K562 (cell line): Measurements from ENCODE around the gene EPHA4. TPM values are rescaled to one million over a fixed set of nuclear protein-coding genes. Genes with fewer than 3 reads are reported as not detected.

Experiments
- ATAC-seq: fragments of 200-7000 bp; cut with Tn5 transposase; 3 replicates; pipeline ENCODE4 v1.9.1; 2020; ENCODE audit warnings: moderate library complexity
- BruUV-seq: library from RNA; stranded (reverse); fragments of 400-500 nt; replicated peaks from 2 replicates; lab custom pipeline; 2021; lab: Mats Ljungman, UMichigan
- CTCF ChIA-PET: fragments of 300-600 bp; formaldehyde crosslinking; extraction: SDS; loops from one replicate; lab custom pipeline; 2021; ENCODE audit warnings: low intra/inter-chr PET ratio; lab: Yijun Ruan, JAX
- POLR2A ChIA-PET: fragments of 300-600, 350-650 bp; sonication (Branson Sonifier 250); formaldehyde crosslinking; extraction: SDS; loops from one replicate; lab custom pipeline; 2021; ENCODE audit warnings: antibody characterized with exemption, inconsistent platforms; lab: Yijun Ruan, JAX
- DNase-seq, 4 experiments: peaks; one replicate each; pipeline versions ENCODE4 v3.0.0 to v3.0.0-alpha.2; 2011 to 2018; ENCODE audit warnings: low spot score in 3 of 4, mixed read lengths in 3 of 4; ENCODE audit errors: extremely low read depth in 1 of 4
- FAIRE-seq: peaks from 2 replicates; lab custom pipeline; 2011; peaks lifted over from hg19 to GRCh38; lab: Jason Lieb, UNC
- H2AFZ ChIP-seq: 2 replicates; pipeline ENCODE4 v1.6.0; 2011; ENCODE audit warnings: low read depth, low read length, control low read depth, inconsistent platforms
- H3K27ac ChIP-seq: fragments of 200-600 bp; 3 replicates; pipeline ENCODE4 v1.8.0; 2011; ENCODE audit warnings: low read depth, mild to moderate bottlenecking, control low read depth, inconsistent platforms, low read length, moderate library complexity, mixed read lengths; ENCODE audit errors: extremely low read depth
- H3K27me3 ChIP-seq, 2 experiments: fragments of 300-600 bp in 1 of 2; 2 replicates in 1 of 2; 3 replicates in 1 of 2; pipeline versions ENCODE4 v1.6.0 to v1.8.0; 2011; ENCODE audit warnings: inconsistent platforms in 2 of 2, low read length in 2 of 2, mild to moderate bottlenecking in 1 of 2, mixed read lengths in 1 of 2, moderate library complexity in 1 of 2; ENCODE audit not compliant: control insufficient read depth in 2 of 2, insufficient read depth in 2 of 2
- H3K36me3 ChIP-seq: fragments of 300-600 bp; 3 replicates; pipeline ENCODE4 v1.8.0; 2011; ENCODE audit warnings: mild to moderate bottlenecking, low read length, inconsistent platforms; ENCODE audit not compliant: control insufficient read depth, insufficient read depth
- H3K4me1 ChIP-seq, 2 experiments: fragments of 200-600 bp in 1 of 2; replicated peaks in 1 of 2; 2 replicates in 1 of 2; 3 replicates in 1 of 2; pipeline versions ENCODE4 v1.5.1 to v1.8.0; 2011; ENCODE audit warnings: inconsistent platforms in 2 of 2, low read length in 2 of 2, mild to moderate bottlenecking in 1 of 2, mixed read lengths in 1 of 2, moderate library complexity in 1 of 2; ENCODE audit not compliant: control insufficient read depth in 2 of 2, insufficient read depth in 2 of 2
- H3K4me2 ChIP-seq: 2 replicates; pipeline ENCODE4 v1.6.1; 2011; ENCODE audit warnings: low read length, control low read depth, inconsistent platforms, mixed read lengths; ENCODE audit not compliant: insufficient read depth
- H3K4me3 ChIP-seq: fragments of 200-600 bp; sonication (generic), shearing (Covaris generic); 2 replicates; pipeline ENCODE4 v1.5.1; 2016; ENCODE audit warnings: control low read depth, inconsistent platforms
- H3K79me2 ChIP-seq: fragments of 200-600 bp; 3 replicates; pipeline ENCODE4 v1.8.0; 2011; ENCODE audit warnings: low read length, inconsistent platforms; ENCODE audit not compliant: control insufficient read depth, insufficient read depth
- H3K9ac ChIP-seq, 2 experiments: 2 replicates each; pipeline versions ENCODE4 v1.6.0 to v1.6.1; 2011; ENCODE audit warnings: low read depth in 2 of 2, low read length in 2 of 2, control low read depth in 1 of 2, inconsistent platforms in 1 of 2, mild to moderate bottlenecking in 1 of 2, mixed read lengths in 1 of 2; ENCODE audit not compliant: insufficient read depth in 1 of 2
- H3K9me1 ChIP-seq: one replicate; pipeline ENCODE4 v1.6.0; 2011; ENCODE audit warnings: inconsistent platforms, mild to moderate bottlenecking, low read length, moderate library complexity; ENCODE audit not compliant: control insufficient read depth, insufficient read depth
- H3K9me3 ChIP-seq: replicated peaks from 2 replicates; pipeline ENCODE4 v1.5.1; 2011; ENCODE audit warnings: low read depth, low read length, inconsistent platforms; ENCODE audit not compliant: control insufficient read depth, insufficient read depth
- H4K20me1 ChIP-seq: replicated peaks from 2 replicates; pipeline ENCODE4 v1.6.1; 2011; ENCODE audit warnings: low read length, inconsistent platforms, mixed read lengths; ENCODE audit not compliant: control insufficient read depth, insufficient read depth
- HCFC1 ChIP-seq: IDR thresholded peaks from 2 replicates; pipeline ENCODE4 v1.6.1; 2012; ENCODE audit warnings: low read depth, low read length, improper control_type of control experiment
- HNRNPL ChIP-seq: fragments of 200-400 bp; formaldehyde crosslinking; IDR thresholded peaks from 2 replicates; pipeline ENCODE4 v1.6.1; 2017; ENCODE audit warnings: low read depth, mild to moderate bottlenecking, low read length
- MAFF ChIP-seq: IDR thresholded peaks from 2 replicates; pipeline ENCODE4 v1.6.1; 2012; ENCODE audit warnings: low read length, improper control_type of control experiment
- MXI1 ChIP-seq: IDR thresholded peaks from 2 replicates; pipeline ENCODE4 v1.6.1; 2011; ENCODE audit warnings: low read depth, mild to moderate bottlenecking, improper control_type of control experiment, low read length
- NR4A1 ChIP-seq, 2 experiments: fragments of 250-450 bp in 1 of 2; fragments of 450-650 bp in 1 of 2; sonication (Bioruptor Pico) in 1 of 2; IDR thresholded peaks; 2 replicates each; pipeline versions ENCODE4 v1.4.0 to v1.6.1; 2016 to 2020; ENCODE audit warnings: mild to moderate bottlenecking in 2 of 2, missing compliant biosample characterization in 1 of 2, missing genetic modification characterization in 1 of 2, moderate library complexity in 1 of 2
- POLR2AphosphoS5 ChIP-seq: IDR thresholded peaks from 2 replicates; pipeline ENCODE4 v1.6.1; 2011; ENCODE audit warnings: mild to moderate bottlenecking, low read depth, low read length, moderate library complexity; ENCODE audit not compliant: control insufficient read depth, insufficient read depth
- SLC30A9 ChIP-seq: fragments of 250-450 bp; sonication (Bioruptor Pico); IDR thresholded peaks from 2 replicates; pipeline ENCODE4 v1.8.0; 2022; ENCODE audit warnings: mild to moderate bottlenecking, moderate library complexity
- SMAD4 ChIP-seq: fragments of 250-450 bp; sonication (Bioruptor Pico); conservative IDR thresholded peaks from 2 replicates; pipeline ENCODE4 v1.8.0; 2021; ENCODE audit warnings: inconsistent platforms, mild to moderate bottlenecking, moderate library complexity
- SRSF7 ChIP-seq: fragments of 200-400 bp; formaldehyde crosslinking; optimal IDR thresholded peaks from 2 replicates; pipeline ENCODE3; 2017; ENCODE audit warnings: mild to moderate bottlenecking, low read depth, low read length
- TEAD2 ChIP-seq: fragments of 450-650 bp; IDR thresholded peaks from 2 replicates; pipeline ENCODE4 v1.6.1; 2016; ENCODE audit warnings: missing genetic modification characterization, control low read depth, missing compliant biosample characterization
- ZSCAN29 ChIP-seq: fragments of 450-650 bp; IDR thresholded peaks from 2 replicates; pipeline ENCODE4 v1.6.1; 2017
- WGBS: fragments of 100-300 bp; shearing (Covaris generic); methylation state at CpG from one replicate; pipeline ENCODE4 v1.1.6; 2016; ENCODE audit warnings: low coverage, mixed read lengths; ENCODE audit not compliant: insufficient coverage; ENCODE audit errors: missing lambda C conversion rate; 5-methylcytosine and 5-hydroxymethylcytosine counted together
- in situ Hi-C: fragments of 300-500 bp; cut with MboI; formaldehyde crosslinking; loops from 4 replicates; pipeline ENCODE4 v1.15.0; 2018; ENCODE audit warnings: inconsistent platforms, mixed read lengths
- intact Hi-C: fragments of 100-400 bp; cut with micrococcal nuclease; formaldehyde crosslinking; loops from 2 replicates; pipeline ENCODE4 v1.14.2; 2022
- polyA plus RNA-seq, 8 experiments: library from polyadenylated mRNA; depleted of rRNA in 4 of 8; stranded (reverse) in 5 of 8; unstranded in 3 of 8; fragments of >200 nt; fragmentation: Nextera tagmentation in 2 of 8; fragmentation: Illumina TruSeq in 1 of 8; extraction: Ambion mirVana in 2 of 8; extraction: Trizol in 1 of 8; gene quantifications; 2 replicates each; pipeline versions ENCODE4 v1.2.1 to v1.2.3, GENCODE V29; 2011 to 2014; ENCODE audit warnings: inconsistent platforms in 1 of 8, missing spikeins in 1 of 8
- total RNA-seq, 7 experiments: library from RNA; depleted of rRNA in 6 of 7; stranded (reverse); fragments of >200 nt in 6 of 7; fragmentation: Illumina TruSeq in 2 of 7; extraction: Trizol in 2 of 7; gene quantifications; 2 replicates each; pipeline versions ENCODE4 v1.2.1 to v1.2.3, GENCODE V29; 2011 to 2021; ENCODE audit warnings: low replicate concordance in 1 of 7
- TF ChIP-seq, protein P1 (sequence below), 2 experiments: fragments of 450-650 bp; IDR thresholded peaks; 2 replicates each; pipeline ENCODE4 v1.6.1; 2016; ENCODE audit warnings: mild to moderate bottlenecking in 2 of 2, borderline replicate concordance in 1 of 2, low read depth in 1 of 2, moderate library complexity in 1 of 2
- TF ChIP-seq, protein P2 (sequence below): sonication (generic); formaldehyde crosslinking; IDR thresholded peaks from 2 replicates; pipeline ENCODE4 v1.8.1; 2023; ENCODE audit warnings: mild to moderate bottlenecking, missing genetic modification reagents

The EPHA4 gene
- total and polyA plus RNA-seq, 9 of the 15 experiments (the other 6 are each of a cell fraction or from before 2014, with no cell fraction given), result 0.07 to 0.09 (median 0.07) TPM; not detected in 6

DNA sequence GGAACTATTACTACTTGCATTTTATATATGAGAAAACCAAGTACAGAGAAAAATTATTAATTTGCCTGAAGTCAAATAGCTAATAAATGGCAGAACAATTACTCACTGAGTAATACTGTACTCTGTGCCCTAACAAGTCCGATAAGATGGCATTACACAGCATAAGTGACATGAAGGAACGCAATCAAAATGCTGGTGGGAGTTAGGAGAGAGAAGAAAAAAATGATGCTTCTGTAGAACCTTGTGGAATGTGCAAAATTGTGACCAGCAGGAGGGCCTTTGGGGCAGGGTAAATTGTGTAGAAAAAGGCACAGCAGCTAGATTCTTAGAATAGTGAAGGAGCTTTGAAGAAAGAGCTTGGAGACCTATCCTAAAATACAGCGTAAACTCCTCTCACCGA lies 32.9 kb downstream of the EPHA4 start:
- BruUV-seq, result no TSS peak
- Histone ChIP-seq H3K9me3 (no peaks in the 10 kb centered on the region), H3K79me2 (no peaks in the 10 kb centered on the region), H3K4me1 (no peaks in the 10 kb centered on the region), H3K4me2 (no peak overlapping the region), H3K27me3 (no peaks in the 10 kb centered on the region), H3K36me3 (no peaks in the 10 kb centered on the region), H3K9me1 (no peaks in the 10 kb centered on the region), H3K27ac (no peak overlapping the region), H3K4me3 (no peak overlapping the region), H3K9ac (no peak overlapping the region), H4K20me1 (no peaks in the 10 kb centered on the region), H2AFZ (no peak overlapping the region)
- FAIRE-seq, result no peak
- CTCF ChIA-PET, result no interaction called here
- in situ Hi-C loops, result no loop called here
- WGBS, result 5% methylated on average over 4 of the region's 4 CpGs
- POLR2A ChIA-PET, result no interaction called here
- ATAC-seq, result no peak
- no peak for DNase-seq
- intact Hi-C loops, result no loop called here
- no peak for TF ChIP-seq ZSCAN29
- no peak for TF ChIP-seq NR4A1 (CRISPR knock-in tag; IDR thresholded peaks at IDR 0.05)
- no peak for TF ChIP-seq NR4A1 (tag; IDR thresholded peaks at IDR 0.05)
- TF ChIP-seq SRSF7, result no peak
- TF ChIP-seq HCFC1, result no peak
- no peak for TF ChIP-seq SLC30A9 (CRISPR knock-in tag)
- TF ChIP-seq SMAD4 (CRISPR knock-in tag), result no peak
- TF ChIP-seq POLR2AphosphoS5, result no peak
- no peak for TF ChIP-seq TEAD2 (tag)
- TF ChIP-seq HNRNPL, result no peak
- TF ChIP-seq, protein P1, sequence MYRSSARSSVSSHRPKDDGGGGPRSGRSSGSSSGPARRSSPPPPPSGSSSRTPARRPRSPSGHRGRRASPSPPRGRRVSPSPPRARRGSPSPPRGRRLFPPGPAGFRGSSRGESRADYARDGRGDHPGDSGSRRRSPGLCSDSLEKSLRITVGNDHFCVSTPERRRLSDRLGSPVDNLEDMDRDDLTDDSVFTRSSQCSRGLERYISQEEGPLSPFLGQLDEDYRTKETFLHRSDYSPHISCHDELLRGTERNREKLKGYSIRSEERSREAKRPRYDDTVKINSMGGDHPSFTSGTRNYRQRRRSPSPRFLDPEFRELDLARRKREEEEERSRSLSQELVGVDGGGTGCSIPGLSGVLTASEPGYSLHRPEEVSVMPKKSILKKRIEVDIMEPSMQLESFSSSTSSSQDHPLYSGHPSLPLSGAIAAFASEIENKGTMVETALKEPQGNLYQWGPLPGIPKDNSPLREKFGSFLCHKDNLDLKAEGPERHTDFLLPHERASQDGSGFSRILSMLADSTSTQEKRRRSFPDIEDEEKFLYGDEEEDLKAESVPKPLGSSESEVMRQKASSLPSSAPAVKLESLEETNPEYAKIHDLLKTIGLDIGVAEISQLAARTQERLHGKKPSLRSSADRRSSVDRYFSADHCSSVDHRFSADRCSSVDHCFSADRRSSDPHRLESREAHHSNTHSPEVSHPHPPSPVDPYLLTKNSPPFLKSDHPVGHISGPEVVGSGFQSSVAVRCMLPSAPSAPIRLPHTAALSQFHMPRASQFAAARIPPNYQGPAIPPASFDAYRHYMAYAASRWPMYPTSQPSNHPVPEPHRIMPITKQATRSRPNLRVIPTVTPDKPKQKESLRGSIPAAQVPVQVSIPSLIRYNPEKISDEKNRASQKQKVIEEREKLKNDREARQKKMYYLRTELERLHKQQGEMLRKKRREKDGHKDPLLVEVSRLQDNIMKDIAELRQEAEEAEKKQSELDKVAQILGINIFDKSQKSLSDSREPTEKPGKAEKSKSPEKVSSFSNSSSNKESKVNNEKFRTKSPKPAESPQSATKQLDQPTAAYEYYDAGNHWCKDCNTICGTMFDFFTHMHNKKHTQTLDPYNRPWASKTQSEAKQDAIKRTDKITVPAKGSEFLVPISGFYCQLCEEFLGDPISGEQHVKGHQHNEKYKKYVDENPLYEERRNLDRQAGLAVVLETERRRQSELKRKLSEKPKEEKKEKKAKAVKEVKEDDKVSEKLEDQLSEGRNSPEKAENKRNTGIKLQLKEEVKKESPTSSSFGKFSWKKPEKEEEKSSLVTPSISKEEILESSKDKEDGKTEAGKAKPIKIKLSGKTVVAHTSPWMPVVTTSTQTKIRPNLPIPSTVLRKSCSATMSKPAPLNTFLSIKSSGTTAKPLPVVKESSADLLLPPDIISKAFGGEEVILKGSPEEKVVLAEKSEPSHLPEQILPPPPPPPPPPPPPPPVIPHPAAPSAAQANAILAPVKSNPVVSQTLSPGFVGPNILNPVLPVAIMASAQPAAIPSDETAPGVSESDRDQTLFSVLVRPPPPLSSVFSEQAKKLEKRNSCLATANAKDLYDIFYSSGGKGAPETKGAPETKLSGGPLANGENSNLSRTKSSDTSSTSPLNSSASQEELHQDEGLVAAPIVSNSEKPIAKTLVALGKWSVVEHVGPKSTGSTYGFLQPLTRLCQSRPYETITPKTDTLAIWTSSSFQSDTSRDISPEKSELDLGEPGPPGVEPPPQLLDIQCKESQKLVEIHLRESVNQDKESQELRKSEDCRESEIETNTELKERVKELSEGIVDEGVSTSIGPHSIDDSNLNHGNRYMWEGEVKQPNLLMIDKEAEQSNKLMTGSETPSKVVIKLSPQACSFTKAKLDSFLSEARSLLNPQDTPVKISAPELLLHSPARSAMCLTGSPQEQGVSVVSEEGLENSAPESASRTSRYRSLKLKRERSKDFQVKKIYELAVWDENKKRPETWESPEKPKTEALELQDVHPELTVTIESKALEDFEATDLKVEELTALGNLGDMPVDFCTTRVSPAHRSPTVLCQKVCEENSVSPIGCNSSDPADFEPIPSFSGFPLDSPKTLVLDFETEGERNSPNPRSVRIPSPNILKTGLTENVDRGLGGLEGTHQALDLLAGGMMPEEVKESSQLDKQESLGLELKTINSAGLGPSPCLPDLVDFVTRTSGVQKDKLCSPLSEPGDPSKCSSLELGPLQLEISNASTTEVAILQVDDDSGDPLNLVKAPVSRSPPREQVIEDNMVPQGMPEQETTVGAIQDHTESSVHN (IDR thresholded peaks at IDR 0.05; ENCODE audit: borderline replicate concordance in 1 of 2, low read depth in 1 of 2), result no peak
- TF ChIP-seq MXI1, result no peak
- TF ChIP-seq, protein P2, sequence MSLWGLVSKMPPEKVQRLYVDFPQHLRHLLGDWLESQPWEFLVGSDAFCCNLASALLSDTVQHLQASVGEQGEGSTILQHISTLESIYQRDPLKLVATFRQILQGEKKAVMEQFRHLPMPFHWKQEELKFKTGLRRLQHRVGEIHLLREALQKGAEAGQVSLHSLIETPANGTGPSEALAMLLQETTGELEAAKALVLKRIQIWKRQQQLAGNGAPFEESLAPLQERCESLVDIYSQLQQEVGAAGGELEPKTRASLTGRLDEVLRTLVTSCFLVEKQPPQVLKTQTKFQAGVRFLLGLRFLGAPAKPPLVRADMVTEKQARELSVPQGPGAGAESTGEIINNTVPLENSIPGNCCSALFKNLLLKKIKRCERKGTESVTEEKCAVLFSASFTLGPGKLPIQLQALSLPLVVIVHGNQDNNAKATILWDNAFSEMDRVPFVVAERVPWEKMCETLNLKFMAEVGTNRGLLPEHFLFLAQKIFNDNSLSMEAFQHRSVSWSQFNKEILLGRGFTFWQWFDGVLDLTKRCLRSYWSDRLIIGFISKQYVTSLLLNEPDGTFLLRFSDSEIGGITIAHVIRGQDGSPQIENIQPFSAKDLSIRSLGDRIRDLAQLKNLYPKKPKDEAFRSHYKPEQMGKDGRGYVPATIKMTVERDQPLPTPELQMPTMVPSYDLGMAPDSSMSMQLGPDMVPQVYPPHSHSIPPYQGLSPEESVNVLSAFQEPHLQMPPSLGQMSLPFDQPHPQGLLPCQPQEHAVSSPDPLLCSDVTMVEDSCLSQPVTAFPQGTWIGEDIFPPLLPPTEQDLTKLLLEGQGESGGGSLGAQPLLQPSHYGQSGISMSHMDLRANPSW (CRISPR knock-in tag), result no peak
- no peak for TF ChIP-seq MAFF
